ENCODE measurements around the gene ZNF892.

Gene ZNF892

DNA sequence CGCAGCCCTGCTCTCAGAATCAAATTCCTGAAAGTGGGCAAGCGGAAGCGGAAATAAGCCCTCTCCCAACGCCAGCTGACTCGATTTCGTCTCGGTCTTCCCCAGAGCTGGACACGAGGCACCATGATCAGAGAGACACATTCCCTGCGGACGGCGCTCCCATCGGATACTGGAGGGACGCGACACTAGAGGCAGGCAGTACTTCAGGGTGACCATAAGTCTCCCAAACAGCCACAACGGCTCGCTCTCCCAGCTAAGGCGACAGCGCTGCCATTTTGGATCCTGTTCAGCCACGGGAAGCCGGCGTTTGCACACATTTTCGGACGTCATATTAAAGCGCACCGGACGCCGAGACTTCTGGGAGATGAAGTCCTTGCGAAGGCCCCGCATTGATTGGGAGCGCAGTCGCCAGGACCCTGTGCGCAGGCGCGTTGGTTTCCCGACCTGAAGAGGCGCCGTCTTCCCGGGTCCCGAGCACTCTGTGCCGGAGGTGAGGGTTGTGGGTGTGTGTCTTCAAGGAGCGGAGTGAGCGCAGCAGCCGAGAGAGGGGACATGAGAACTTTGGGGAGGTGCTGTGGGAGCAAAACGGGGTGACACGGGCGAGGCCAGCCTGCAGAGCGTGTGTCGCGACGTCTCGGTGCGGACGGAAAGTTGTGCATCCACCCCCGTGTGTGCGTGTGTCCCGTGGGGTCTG, 41.8 kb upstream of the ZNF892 start, which contains the start of gene ZNF2:
ZNF2 (plus strand) TSS at position 439 of the 694 bp plus-strand sequence. CDS start 10,418 bp downstream, outside the sequence.
- ChIA-PET CTCF (interaction anchor here (0.6 kb wide), 1 partner anchor 109 kb away, joined by 5 read pairs; no protein-coding TSS in a partner anchor), POLR2A (interaction anchor here (1.0 to 5.2 kb wide), 12 partner anchors 8 to 143 kb away, joined by 3 to 38 read pairs (median 4); partner anchors contain the start of gene MRPS5)
- peak; percentile 98 for DNase-seq (ENCODE audit: extremely low spot score)
- no peak for TF ChIP-seq HDGF (IDR thresholded peaks at IDR 0.05; ENCODE audit: borderline replicate concordance)
- TF ChIP-seq ELF4 (IDR thresholded peaks at IDR 0.05) = peak; percentile 63
- TF ChIP-seq NFRKB (IDR thresholded peaks at IDR 0.05) = peak; percentile 70; the same call in 1 of the 2 replicates
- TF ChIP-seq ARNT (IDR thresholded peaks at IDR 0.05) = no peak
- no peak for TF ChIP-seq FOXK2 (IDR thresholded peaks at IDR 0.05)
- no peak for TF ChIP-seq FOXM1 (IDR thresholded peaks at IDR 0.05; ENCODE audit: borderline replicate concordance)
- TF ChIP-seq BHLHE40 (IDR thresholded peaks at IDR 0.05; ENCODE audit: borderline replicate concordance) = no peak
- no peak for TF ChIP-seq CTBP1 (IDR thresholded peaks at IDR 0.05; ENCODE audit: borderline replicate concordance)
- no peak for TF ChIP-seq SP1 (IDR thresholded peaks at IDR 0.05)
- TF ChIP-seq LEF1 (IDR thresholded peaks at IDR 0.05; ENCODE audit: borderline replicate concordance) = no peak
- TF ChIP-seq TARDBP (IDR thresholded peaks at IDR 0.05) = no peak
- no peak for TF ChIP-seq PKNOX1 (IDR thresholded peaks at IDR 0.05)
- TF ChIP-seq SUZ12 (IDR thresholded peaks at IDR 0.05) = no peak
- peak; percentile 97 for TF ChIP-seq L3MBTL2 (conservative IDR thresholded peaks at IDR 0.05)
- no peak for TF ChIP-seq FOXA1 (IDR thresholded peaks at IDR 0.05)
- no peak for TF ChIP-seq ZNF384 (IDR thresholded peaks at IDR 0.05)

DNA sequence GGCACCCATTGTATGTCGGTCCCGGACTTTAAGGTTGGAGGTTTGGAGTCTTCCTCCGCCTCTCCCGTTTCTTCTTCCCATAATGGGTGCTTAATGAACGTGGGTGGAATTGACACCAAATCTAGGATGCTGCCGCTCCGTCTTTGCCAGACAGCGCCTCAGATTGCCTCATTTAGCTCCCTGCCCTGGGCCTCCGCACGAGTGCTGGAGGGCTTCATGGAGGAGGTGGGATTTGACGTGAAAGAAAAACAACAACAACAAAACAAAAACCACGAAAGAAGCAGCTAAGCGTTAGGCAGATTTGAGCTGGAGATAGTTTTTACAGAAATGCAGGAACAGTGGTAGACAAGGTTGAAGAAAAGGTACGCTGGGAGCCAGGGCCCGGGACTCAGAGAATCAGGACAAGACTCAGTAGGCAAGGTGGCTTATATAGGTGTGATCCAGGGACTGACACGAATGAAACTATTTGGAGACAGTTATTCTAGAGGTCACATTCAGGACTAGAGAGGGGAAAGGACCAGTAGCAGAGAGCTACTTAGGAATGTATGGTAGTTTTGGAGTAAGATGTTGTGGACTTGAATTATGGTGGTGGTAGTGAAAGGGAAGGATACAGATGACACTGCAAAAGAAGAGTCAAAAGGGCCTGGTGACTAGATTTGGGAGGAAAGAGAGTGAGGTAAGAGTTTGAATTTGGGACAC, 41.1 kb upstream of the ZNF892 start:
- ChIA-PET POLR2A (interaction anchor here (0.7 to 5.2 kb wide), 8 partner anchors 9 to 51 kb away, joined by 3 to 38 read pairs (median 3); partner anchors contain the start of gene MRPS5), CTCF (no interaction called here)
- TF ChIP-seq CTBP1 (IDR thresholded peaks at IDR 0.05; ENCODE audit: borderline replicate concordance) = no peak
- no peak for TF ChIP-seq PKNOX1 (IDR thresholded peaks at IDR 0.05)
- TF ChIP-seq L3MBTL2 (conservative IDR thresholded peaks at IDR 0.05) = no peak
- no peak for TF ChIP-seq SP1 (IDR thresholded peaks at IDR 0.05)
- TF ChIP-seq BHLHE40 (IDR thresholded peaks at IDR 0.05; ENCODE audit: borderline replicate concordance) = no peak
- TF ChIP-seq TARDBP (IDR thresholded peaks at IDR 0.05) = no peak
- no peak for TF ChIP-seq ELF4 (IDR thresholded peaks at IDR 0.05)
- DNase-seq (ENCODE audit: extremely low spot score) = no peak

DNA sequence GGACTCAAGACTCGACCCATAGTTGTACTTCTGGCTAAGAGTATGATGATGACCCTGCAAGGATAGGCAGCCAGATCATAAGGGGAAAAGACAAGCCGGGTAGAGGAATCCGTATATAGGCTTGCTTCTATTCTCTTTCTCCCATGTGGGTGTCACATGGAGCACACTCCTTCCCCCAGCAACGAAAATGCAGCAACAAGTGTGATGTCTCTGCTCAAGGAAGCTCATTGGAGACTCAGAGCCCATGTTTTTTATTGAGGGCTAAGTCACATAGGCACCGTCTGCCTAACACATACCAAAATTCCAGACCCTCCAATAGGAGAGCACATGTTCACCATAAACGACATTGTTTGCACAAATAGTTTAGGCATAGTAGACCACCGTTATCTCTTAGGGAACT, 35.4 kb upstream of the ZNF892 start:
- DNase-seq (ENCODE audit: extremely low spot score) = no peak
- ChIA-PET POLR2A (no interaction called here), CTCF (no interaction called here)
- no peak for TF ChIP-seq FOXK2 (IDR thresholded peaks at IDR 0.05)
- no peak for TF ChIP-seq PKNOX1 (IDR thresholded peaks at IDR 0.05)
- no peak for TF ChIP-seq LEF1 (IDR thresholded peaks at IDR 0.05; ENCODE audit: borderline replicate concordance)
- TF ChIP-seq SP1 (IDR thresholded peaks at IDR 0.05) = no peak
- TF ChIP-seq HDGF (IDR thresholded peaks at IDR 0.05; ENCODE audit: borderline replicate concordance) = no peak
- TF ChIP-seq CTBP1 (IDR thresholded peaks at IDR 0.05; ENCODE audit: borderline replicate concordance) = no peak
- no peak for TF ChIP-seq L3MBTL2 (conservative IDR thresholded peaks at IDR 0.05)
- no peak for TF ChIP-seq SUZ12 (IDR thresholded peaks at IDR 0.05)
- TF ChIP-seq ARNT (IDR thresholded peaks at IDR 0.05) = no peak
- no peak for TF ChIP-seq FOXM1 (IDR thresholded peaks at IDR 0.05; ENCODE audit: borderline replicate concordance)

- CTCF ChIA-PET = no interaction called here
- no peak for TF ChIP-seq SP1 (IDR thresholded peaks at IDR 0.05)
- TF ChIP-seq LEF1 (IDR thresholded peaks at IDR 0.05; ENCODE audit: borderline replicate concordance) = no peak
- TF ChIP-seq PKNOX1 (IDR thresholded peaks at IDR 0.05) = no peak
- no peak for TF ChIP-seq ARNT (IDR thresholded peaks at IDR 0.05)
- TF ChIP-seq FOXM1 (IDR thresholded peaks at IDR 0.05; ENCODE audit: borderline replicate concordance) = no peak
- no peak for TF ChIP-seq BHLHE40 (IDR thresholded peaks at IDR 0.05; ENCODE audit: borderline replicate concordance)
- TF ChIP-seq L3MBTL2 (conservative IDR thresholded peaks at IDR 0.05) = no peak
- TF ChIP-seq FOXK2 (IDR thresholded peaks at IDR 0.05) = no peak
- no peak for TF ChIP-seq SUZ12 (IDR thresholded peaks at IDR 0.05)
- no peak for TF ChIP-seq FOXA1 (IDR thresholded peaks at IDR 0.05)
- no peak for TF ChIP-seq HDGF (IDR thresholded peaks at IDR 0.05; ENCODE audit: borderline replicate concordance)
- TF ChIP-seq TARDBP (IDR thresholded peaks at IDR 0.05) = no peak
- no peak for TF ChIP-seq ELF4 (IDR thresholded peaks at IDR 0.05)
- TF ChIP-seq ZNF384 (IDR thresholded peaks at IDR 0.05) = no peak
- TF ChIP-seq CTBP1 (IDR thresholded peaks at IDR 0.05; ENCODE audit: borderline replicate concordance) = no peak
- TF ChIP-seq NFRKB (IDR thresholded peaks at IDR 0.05) = no peak
- no peak for DNase-seq (ENCODE audit: extremely low spot score)
- POLR2A ChIA-PET = interaction anchor here (0.6 to 1.6 kb wide), 2 partner anchors 9 to 20 kb away, joined by 3 to 9 read pairs; partner anchors contain the start of gene ZNF2
Measured at GRCh38 chr2:95174031-95174542, 33.2 kb upstream of the ZNF892 start.

DNA sequence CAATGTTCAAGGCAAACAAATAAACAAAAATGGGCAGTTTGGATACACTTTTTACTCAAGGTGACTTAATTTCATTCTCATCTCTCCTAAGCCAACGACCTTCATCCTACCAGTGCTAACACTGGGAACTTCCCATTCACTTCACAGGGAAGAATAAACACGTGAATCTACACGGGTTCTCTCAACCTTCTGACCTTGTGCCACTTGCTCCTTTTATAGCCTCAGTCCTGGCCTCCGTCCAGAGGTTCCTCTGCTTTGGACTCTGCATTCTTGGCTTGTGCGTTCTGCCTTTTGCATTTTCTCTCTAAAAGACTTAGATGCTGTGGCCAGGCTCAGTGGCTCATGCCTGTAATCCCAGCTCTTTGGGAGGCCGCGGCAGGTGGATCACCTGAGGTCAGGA, 27.9 kb upstream of the ZNF892 start:
- POLR2A ChIA-PET = no interaction called here
- CTCF ChIA-PET = no interaction called here
- DNase-seq (ENCODE audit: extremely low spot score) = no peak
- TF ChIP-seq HDGF (IDR thresholded peaks at IDR 0.05; ENCODE audit: borderline replicate concordance) (no peak), ZNF384 (IDR thresholded peaks at IDR 0.05) (no peak)

Measured in HEK293T (cell line).